GM21529 (cell line): ENCODE results near the gene UST.
"Not testable (repeated sequence)": the region's sequence is repeated elsewhere in the genome, so short reads cannot be mapped to it uniquely, and the experiment has no call there.

ENCODE experiments used
- ATAC-seq: cut with Tn5 transposase; IDR thresholded peaks from one replicate; pipeline ENCODE4 v1.9.1; 2021; ENCODE audit not compliant: unreplicated experiment

Gene UST

GRCh38 chr6:148996815-148997214, 250.0 kb downstream of the UST start:
- ATAC-seq: no peak

- ATAC-seq: no peak
Measured at GRCh38 chr6:148997865-148998264, 251.0 kb downstream of the UST start.

- ATAC-seq: no peak
Measured at GRCh38 chr6:148998704-148999103, 251.9 kb downstream of the UST start.

- no peak for ATAC-seq
Measured at GRCh38 chr6:148999501-148999900, 252.7 kb downstream of the UST start.

- ATAC-seq: no peak
Measured at GRCh38 chr6:148999929-149000468, 253.2 kb downstream of the UST start.

GRCh38 chr6:149001422-149001821, 254.6 kb downstream of the UST start:
- ATAC-seq: no peak

GRCh38 chr6:149003560-149003959, 256.7 kb downstream of the UST start:
- ATAC-seq: no peak

- no peak for ATAC-seq
Measured at GRCh38 chr6:149004664-149005063, 257.8 kb downstream of the UST start.

GRCh38 chr6:149006236-149006635, 259.4 kb downstream of the UST start:
- ATAC-seq: not testable (repeated sequence)

- no peak for ATAC-seq
Measured at GRCh38 chr6:149006671-149007070, 259.8 kb downstream of the UST start.

- no peak for ATAC-seq
Measured at GRCh38 chr6:149007846-149008245, 261.0 kb downstream of the UST start.

GRCh38 chr6:149008741-149009140, 261.9 kb downstream of the UST start:
- ATAC-seq: no peak

- ATAC-seq: no peak
Measured at GRCh38 chr6:149012040-149012545, 265.3 kb downstream of the UST start.

GRCh38 chr6:149013586-149014344, 266.9 kb downstream of the UST start:
- no peak for ATAC-seq

GRCh38 chr6:149014631-149015534, 268.1 kb downstream of the UST start:
- ATAC-seq: no peak

- ATAC-seq: no peak
Measured at GRCh38 chr6:149015535-149016525, 269.0 kb downstream of the UST start.

- no peak for ATAC-seq
Measured at GRCh38 chr6:149016716-149017115, 269.9 kb downstream of the UST start.

GRCh38 chr6:149020319-149020718, 273.5 kb downstream of the UST start:
- no peak for ATAC-seq

- ATAC-seq: no peak
Measured at GRCh38 chr6:149024361-149024760, 277.5 kb downstream of the UST start.

- ATAC-seq: no peak
Measured at GRCh38 chr6:149025061-149025460, 278.2 kb downstream of the UST start.
